Fibroblast of lung (primary cell): ENCODE data around the gene CEMP1. TPM values are rescaled to one million over a fixed set of nuclear protein-coding genes. Genes with fewer than 3 reads are reported as not detected.

Experiments used
- DNase-seq, 2 donors: peaks; one replicate each; pipeline versions ENCODE4 v3.0.0 to v3.0.0-alpha.2; 2010; ENCODE audit warnings: low read depth in 2 of 2
- H2AFZ ChIP-seq: 2 replicates; pipeline ENCODE4 v1.5.1; 2012; ENCODE audit warnings: low read length, control low read depth, inconsistent platforms
- H3K27ac ChIP-seq: 2 replicates; pipeline ENCODE4 v1.5.1; 2011; ENCODE audit warnings: low read length, control low read depth; ENCODE audit not compliant: insufficient read depth
- H3K27me3 ChIP-seq: 2 replicates; pipeline ENCODE4 v1.5.1; 2011; ENCODE audit warnings: mild to moderate bottlenecking, low read length; ENCODE audit not compliant: control insufficient read depth, insufficient read depth
- H3K36me3 ChIP-seq: 2 replicates; pipeline ENCODE4 v1.5.1; 2011; ENCODE audit warnings: low read length; ENCODE audit not compliant: control insufficient read depth, insufficient read depth
- H3K4me1 ChIP-seq: 2 replicates; pipeline ENCODE4 v1.5.1; 2011; ENCODE audit warnings: low read length; ENCODE audit not compliant: control insufficient read depth, insufficient read depth; ENCODE audit errors: extremely low read depth
- H3K4me2 ChIP-seq: 2 replicates; pipeline ENCODE4 v1.5.1; 2011; ENCODE audit warnings: low read length, control low read depth; ENCODE audit not compliant: insufficient read depth; ENCODE audit errors: extremely low read depth
- H3K4me3 ChIP-seq, 4 experiments: fragments of 200-600 bp in 1 of 4; sonication (generic) in 1 of 4; replicated peaks in 1 of 4; 2 replicates each; pipeline ENCODE4 v1.5.1; 2011 to 2016; ENCODE audit warnings: low read length in 4 of 4, low read depth in 3 of 4, mild to moderate bottlenecking in 3 of 4, control low read depth in 2 of 4, inconsistent platforms in 1 of 4, mixed read lengths in 1 of 4; ENCODE audit not compliant: insufficient read depth in 1 of 4; ENCODE audit errors: control extremely low read depth in 1 of 4
- H3K79me2 ChIP-seq: 2 replicates; pipeline ENCODE4 v1.5.1; 2012; ENCODE audit warnings: mild to moderate bottlenecking, low read length, inconsistent platforms; ENCODE audit not compliant: control insufficient read depth, insufficient read depth
- H3K9ac ChIP-seq: 2 replicates; pipeline ENCODE4 v1.5.1; 2011; ENCODE audit warnings: mild to moderate bottlenecking, low read length, control low read depth; ENCODE audit not compliant: insufficient read depth
- H3K9me3 ChIP-seq: 2 replicates; pipeline ENCODE4 v1.5.1; 2012; ENCODE audit warnings: low read depth, low read length; ENCODE audit not compliant: control insufficient read depth, insufficient read depth
- H4K20me1 ChIP-seq: 2 replicates; pipeline ENCODE4 v1.5.1; 2011; ENCODE audit warnings: low read length; ENCODE audit not compliant: control insufficient read depth, insufficient read depth; ENCODE audit errors: extremely low read depth
- EZH2 ChIP-seq: IDR thresholded peaks from 2 replicates; pipeline ENCODE4 v1.5.1; 2012; ENCODE audit warnings: low read length, control low read depth, mild to moderate bottlenecking; ENCODE audit errors: missing control alignments
- polyA plus RNA-seq, 2 donors: library from polyadenylated mRNA; depleted of rRNA in 1 of 2; stranded (reverse) in 1 of 2; unstranded in 1 of 2; fragments of >200 nt; gene quantifications; 2 replicates each; pipeline ENCODE4 v1.2.1, GENCODE V29; 2011 to 2012; ENCODE audit warnings: missing spikeins in 1 of 2
- total RNA-seq: library from RNA; depleted of rRNA; stranded (reverse); fragments of >200 nt; gene quantifications from 2 replicates; pipeline ENCODE4 v1.2.1, GENCODE V29; 2014
- TF ChIP-seq, protein P1 (sequence below), 2 donors: IDR thresholded peaks in 1 of 2; conservative IDR thresholded peaks in 1 of 2; 1 replicate in 1 of 2; 2 replicates in 1 of 2; pipeline ENCODE4 v1.5.1; 2011 to 2012; ENCODE audit warnings: low read length in 2 of 2, control low read depth in 1 of 2, inconsistent platforms in 1 of 2, low read depth in 1 of 2, mild to moderate bottlenecking in 1 of 2

Gene CEMP1
- total and polyA plus RNA-seq, 2 donors (not counting 1 experiment from before 2014, with no cell fraction given): not detected

- Histone ChIP-seq H3K36me3 (peaks cover 8% of the 10 kb centered on the region), H2AFZ (no peak overlapping the region), H3K27ac (no peak overlapping the region), H3K4me3 (peak overlapping the region in 2 of 4 experiments; percentile 1 to 96), H3K9ac (no peak overlapping the region), H3K4me1 (peaks cover 20% of the 10 kb centered on the region), H3K9me3 (no peaks in the 10 kb centered on the region), H3K27me3 (no peaks in the 10 kb centered on the region), H3K79me2 (peaks cover 67% of the 10 kb centered on the region), H4K20me1 (peaks cover 2% of the 10 kb centered on the region), H3K4me2 (peak overlapping the region; percentile 89)
- TF ChIP-seq EZH2: no peak
- TF ChIP-seq, protein P1, sequence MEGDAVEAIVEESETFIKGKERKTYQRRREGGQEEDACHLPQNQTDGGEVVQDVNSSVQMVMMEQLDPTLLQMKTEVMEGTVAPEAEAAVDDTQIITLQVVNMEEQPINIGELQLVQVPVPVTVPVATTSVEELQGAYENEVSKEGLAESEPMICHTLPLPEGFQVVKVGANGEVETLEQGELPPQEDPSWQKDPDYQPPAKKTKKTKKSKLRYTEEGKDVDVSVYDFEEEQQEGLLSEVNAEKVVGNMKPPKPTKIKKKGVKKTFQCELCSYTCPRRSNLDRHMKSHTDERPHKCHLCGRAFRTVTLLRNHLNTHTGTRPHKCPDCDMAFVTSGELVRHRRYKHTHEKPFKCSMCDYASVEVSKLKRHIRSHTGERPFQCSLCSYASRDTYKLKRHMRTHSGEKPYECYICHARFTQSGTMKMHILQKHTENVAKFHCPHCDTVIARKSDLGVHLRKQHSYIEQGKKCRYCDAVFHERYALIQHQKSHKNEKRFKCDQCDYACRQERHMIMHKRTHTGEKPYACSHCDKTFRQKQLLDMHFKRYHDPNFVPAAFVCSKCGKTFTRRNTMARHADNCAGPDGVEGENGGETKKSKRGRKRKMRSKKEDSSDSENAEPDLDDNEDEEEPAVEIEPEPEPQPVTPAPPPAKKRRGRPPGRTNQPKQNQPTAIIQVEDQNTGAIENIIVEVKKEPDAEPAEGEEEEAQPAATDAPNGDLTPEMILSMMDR (conservative IDR thresholded peaks at IDR 0.05 in 1 of 2, IDR thresholded peaks at IDR 0.05 in 1 of 2; ENCODE audit: low read depth in 1 of 2, low read length in 2 of 2): no peak
- DNase-seq: no peak
Observed at GRCh38 chr16:2516391-2517240, 14.6 kb downstream of the CEMP1 start.

GRCh38 chr16:2515180-2515851, 15.9 kb downstream of the CEMP1 start:
- Histone ChIP-seq H3K27ac (peak overlapping the region; percentile 90), H3K9me3 (no peaks in the 10 kb centered on the region), H2AFZ (no peak overlapping the region), H3K9ac (peak overlapping the region; percentile 96), H3K79me2 (peaks cover 57% of the 10 kb centered on the region), H3K36me3 (peaks cover 8% of the 10 kb centered on the region), H4K20me1 (peaks cover 2% of the 10 kb centered on the region), H3K4me3 (peak overlapping the region; percentile 57 to 96 (median 90)), H3K4me2 (peak overlapping the region; percentile 89), H3K4me1 (peaks cover 23% of the 10 kb centered on the region), H3K27me3 (no peaks in the 10 kb centered on the region)
- no peak for DNase-seq
- no peak for TF ChIP-seq EZH2
- TF ChIP-seq, protein P1 (conservative IDR thresholded peaks at IDR 0.05 in 1 of 2, IDR thresholded peaks at IDR 0.05 in 1 of 2; ENCODE audit: low read depth in 1 of 2, low read length in 2 of 2): no peak
